Measurements from ENCODE around the gene SKAP2.

DNA sequence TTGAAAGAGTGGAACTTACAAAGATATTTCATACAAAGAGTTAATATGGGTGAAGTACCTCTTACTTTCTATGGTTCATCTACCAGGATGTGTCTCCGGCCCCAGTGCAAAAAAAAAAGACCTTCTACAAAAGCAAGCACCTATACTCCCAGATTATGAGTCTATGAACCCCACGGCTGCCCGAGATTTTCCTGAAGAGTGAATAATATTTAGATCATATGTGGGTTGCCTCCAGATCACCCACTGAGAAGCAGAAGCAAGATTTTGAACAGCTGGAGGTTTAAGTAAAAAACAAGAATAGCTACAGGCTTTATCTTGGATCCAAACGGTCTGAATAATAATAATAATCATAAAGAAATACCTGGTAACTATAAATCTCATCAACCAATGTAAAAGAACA, 207.7 kb downstream of the SKAP2 start:
- TF ChIP-seq ZNF274 (IDR thresholded peaks at IDR 0.05; ENCODE audit: low read depth, low read length) (no peak), YY1 (IDR thresholded peaks at IDR 0.05; ENCODE audit: insufficient read depth, insufficient read length) (no peak)

Measured in NT2/D1 (cell line).